SK-N-SH treated with all-trans-retinoic acid at 6 μM for 48 hours (cell line): ENCODE data around the gene EXOSC2.
A peak's percentile ranks its signal among the peaks of the same experiment; 100 is the strongest.

Experiments used
- ATAC-seq: fragments of 200-7000 bp; cut with Tn5 transposase; 3 replicates; pipeline ENCODE4 v1.9.1; 2020; ENCODE audit warnings: mild to moderate bottlenecking, moderate library complexity
- ARNTL ChIP-seq: fragments of 450-650 bp; formaldehyde crosslinking; IDR thresholded peaks from 2 replicates; pipeline ENCODE4 v1.5.0; 2020; ENCODE audit warnings: low read depth, mild to moderate bottlenecking, moderate library complexity, borderline replicate concordance
- BACH2 ChIP-seq: fragments of 250-450 bp; sonication (Bioruptor Pico); IDR thresholded peaks from 2 replicates; pipeline ENCODE4 v1.9.0; 2021; ENCODE audit warnings: mild to moderate bottlenecking, borderline replicate concordance
- CSDC2 ChIP-seq: fragments of 250-450 bp; sonication (Bioruptor Pico); IDR thresholded peaks from 2 replicates; pipeline ENCODE4 v1.5.0; 2020; ENCODE audit warnings: mild to moderate bottlenecking, moderate library complexity
- GLIS3 ChIP-seq: fragments of 250-450 bp; sonication (Bioruptor Pico); IDR thresholded peaks from 2 replicates; pipeline ENCODE4 v1.5.0; 2020; ENCODE audit warnings: mild to moderate bottlenecking, moderate library complexity
- ISL1 ChIP-seq: fragments of 250-450 bp; sonication (Bioruptor Pico); IDR thresholded peaks from 2 replicates; pipeline ENCODE4 v2.1.2; 2022; ENCODE audit warnings: mild to moderate bottlenecking, moderate library complexity
- OSR1 ChIP-seq: fragments of 250-450 bp; sonication (Bioruptor Pico); IDR thresholded peaks from 2 replicates; pipeline ENCODE4 v1.8.0; 2022; ENCODE audit warnings: moderate library complexity, mild to moderate bottlenecking, inconsistent platforms
- PATZ1 ChIP-seq: fragments of 250-450 bp; sonication (Bioruptor Pico); IDR thresholded peaks from 2 replicates; pipeline ENCODE4 v1.8.0; 2020; ENCODE audit warnings: mild to moderate bottlenecking, moderate library complexity, borderline replicate concordance
- POU6F1 ChIP-seq: fragments of 250-450 bp; sonication (Bioruptor Pico); IDR thresholded peaks from 2 replicates; pipeline ENCODE4 v1.8.0; 2021; ENCODE audit warnings: low read depth, mild to moderate bottlenecking, moderate library complexity, borderline replicate concordance
- PPARA ChIP-seq: fragments of 250-450 bp; sonication (Bioruptor Pico); IDR thresholded peaks from 2 replicates; pipeline ENCODE4 v1.5.0; 2020; ENCODE audit warnings: mild to moderate bottlenecking, borderline replicate concordance
- RARB ChIP-seq: fragments of 250-450 bp; sonication (Bioruptor Pico); IDR thresholded peaks from 2 replicates; pipeline ENCODE4 v1.8.0; 2021; ENCODE audit warnings: mild to moderate bottlenecking, moderate library complexity
- SNAI2 ChIP-seq: fragments of 250-450 bp; sonication (Bioruptor Pico); IDR thresholded peaks from 2 replicates; pipeline ENCODE4 v1.5.0; 2020; ENCODE audit warnings: mild to moderate bottlenecking, moderate library complexity
- TOX ChIP-seq: fragments of 250-450 bp; sonication (Bioruptor Pico); IDR thresholded peaks from 2 replicates; pipeline ENCODE4 v1.8.0; 2021; ENCODE audit warnings: mild to moderate bottlenecking, moderate library complexity, borderline replicate concordance
- ZC3H10 ChIP-seq: fragments of 250-450 bp; sonication (Bioruptor Pico); IDR thresholded peaks from 2 replicates; pipeline ENCODE4 v1.5.1; 2021; ENCODE audit warnings: mild to moderate bottlenecking, moderate library complexity
- ZNF565 ChIP-seq: fragments of 450-650 bp; formaldehyde crosslinking; conservative IDR thresholded peaks from 2 replicates; pipeline ENCODE4 v1.5.0; 2020; ENCODE audit warnings: low read depth, mild to moderate bottlenecking, moderate library complexity
- ZNF70 ChIP-seq: fragments of 450-650 bp; formaldehyde crosslinking; IDR thresholded peaks from 2 replicates; pipeline ENCODE4 v1.5.0; 2020; ENCODE audit warnings: mild to moderate bottlenecking, moderate library complexity
- ZNF8 ChIP-seq: fragments of 450-650 bp; formaldehyde crosslinking; IDR thresholded peaks from 2 replicates; pipeline ENCODE4 v1.5.0; 2020; ENCODE audit warnings: mild to moderate bottlenecking, moderate library complexity
- TF ChIP-seq, protein P1 (sequence below): fragments of 250-450 bp; sonication (Bioruptor Pico); IDR thresholded peaks from 2 replicates; pipeline ENCODE4 v1.5.0; 2020; ENCODE audit warnings: mild to moderate bottlenecking, moderate library complexity
- TF ChIP-seq, protein P2 (sequence below): fragments of 250-450 bp; sonication (Bioruptor Pico); IDR thresholded peaks from 2 replicates; pipeline ENCODE4 v1.5.1; 2021; ENCODE audit warnings: mild to moderate bottlenecking, moderate library complexity

The EXOSC2 gene

DNA sequence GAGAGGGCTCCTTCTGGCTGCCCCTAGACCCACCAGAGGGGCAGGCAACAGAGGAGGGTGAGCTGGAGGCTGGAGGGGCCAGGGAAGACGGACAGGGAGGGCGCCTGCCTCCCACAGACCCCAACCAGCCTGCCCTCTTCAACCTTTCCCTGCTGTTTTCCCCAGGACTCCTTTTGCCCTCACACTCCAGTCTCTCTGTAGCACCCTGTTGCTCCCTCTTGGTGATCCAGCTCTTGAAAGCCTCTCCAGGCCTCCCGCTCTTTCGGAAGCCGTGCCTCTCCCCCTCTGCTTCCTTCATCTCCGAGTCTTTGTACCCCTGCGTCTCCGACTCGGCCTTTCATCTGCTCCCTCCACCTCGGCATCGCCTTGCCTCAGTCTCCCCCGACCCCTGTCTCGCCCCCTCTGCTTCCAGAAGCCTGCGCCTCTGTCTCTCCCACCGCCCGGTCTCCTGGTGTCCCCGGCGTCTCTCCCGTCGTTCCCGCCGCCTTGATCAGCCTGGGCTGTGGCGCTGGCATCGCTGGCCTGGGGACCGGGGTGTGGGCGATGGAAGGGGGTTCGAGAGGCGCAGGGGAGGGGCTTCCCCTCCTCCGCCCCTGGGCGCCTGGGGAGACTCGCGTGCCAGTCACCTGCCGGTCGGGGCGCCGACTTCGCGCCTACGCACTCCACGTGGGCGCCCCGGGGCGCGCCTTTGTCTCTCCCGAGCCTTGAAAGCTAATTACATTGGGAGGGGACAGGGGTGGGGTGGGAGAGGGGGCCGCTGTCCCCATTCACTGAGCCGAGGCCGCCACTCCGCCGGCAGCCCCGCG, 34.5 kb upstream of the EXOSC2 start:
- TF ChIP-seq RARB (CRISPR knock-in tag) = no peak
- TF ChIP-seq, protein P1, sequence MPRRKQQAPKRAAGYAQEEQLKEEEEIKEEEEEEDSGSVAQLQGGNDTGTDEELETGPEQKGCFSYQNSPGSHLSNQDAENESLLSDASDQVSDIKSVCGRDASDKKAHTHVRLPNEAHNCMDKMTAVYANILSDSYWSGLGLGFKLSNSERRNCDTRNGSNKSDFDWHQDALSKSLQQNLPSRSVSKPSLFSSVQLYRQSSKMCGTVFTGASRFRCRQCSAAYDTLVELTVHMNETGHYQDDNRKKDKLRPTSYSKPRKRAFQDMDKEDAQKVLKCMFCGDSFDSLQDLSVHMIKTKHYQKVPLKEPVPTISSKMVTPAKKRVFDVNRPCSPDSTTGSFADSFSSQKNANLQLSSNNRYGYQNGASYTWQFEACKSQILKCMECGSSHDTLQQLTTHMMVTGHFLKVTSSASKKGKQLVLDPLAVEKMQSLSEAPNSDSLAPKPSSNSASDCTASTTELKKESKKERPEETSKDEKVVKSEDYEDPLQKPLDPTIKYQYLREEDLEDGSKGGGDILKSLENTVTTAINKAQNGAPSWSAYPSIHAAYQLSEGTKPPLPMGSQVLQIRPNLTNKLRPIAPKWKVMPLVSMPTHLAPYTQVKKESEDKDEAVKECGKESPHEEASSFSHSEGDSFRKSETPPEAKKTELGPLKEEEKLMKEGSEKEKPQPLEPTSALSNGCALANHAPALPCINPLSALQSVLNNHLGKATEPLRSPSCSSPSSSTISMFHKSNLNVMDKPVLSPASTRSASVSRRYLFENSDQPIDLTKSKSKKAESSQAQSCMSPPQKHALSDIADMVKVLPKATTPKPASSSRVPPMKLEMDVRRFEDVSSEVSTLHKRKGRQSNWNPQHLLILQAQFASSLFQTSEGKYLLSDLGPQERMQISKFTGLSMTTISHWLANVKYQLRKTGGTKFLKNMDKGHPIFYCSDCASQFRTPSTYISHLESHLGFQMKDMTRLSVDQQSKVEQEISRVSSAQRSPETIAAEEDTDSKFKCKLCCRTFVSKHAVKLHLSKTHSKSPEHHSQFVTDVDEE (CRISPR knock-in tag) = no peak
- no peak for TF ChIP-seq ZNF8
- TF ChIP-seq ARNTL (CRISPR knock-in tag) = no peak
- no peak for TF ChIP-seq PATZ1
- no peak for ATAC-seq

DNA sequence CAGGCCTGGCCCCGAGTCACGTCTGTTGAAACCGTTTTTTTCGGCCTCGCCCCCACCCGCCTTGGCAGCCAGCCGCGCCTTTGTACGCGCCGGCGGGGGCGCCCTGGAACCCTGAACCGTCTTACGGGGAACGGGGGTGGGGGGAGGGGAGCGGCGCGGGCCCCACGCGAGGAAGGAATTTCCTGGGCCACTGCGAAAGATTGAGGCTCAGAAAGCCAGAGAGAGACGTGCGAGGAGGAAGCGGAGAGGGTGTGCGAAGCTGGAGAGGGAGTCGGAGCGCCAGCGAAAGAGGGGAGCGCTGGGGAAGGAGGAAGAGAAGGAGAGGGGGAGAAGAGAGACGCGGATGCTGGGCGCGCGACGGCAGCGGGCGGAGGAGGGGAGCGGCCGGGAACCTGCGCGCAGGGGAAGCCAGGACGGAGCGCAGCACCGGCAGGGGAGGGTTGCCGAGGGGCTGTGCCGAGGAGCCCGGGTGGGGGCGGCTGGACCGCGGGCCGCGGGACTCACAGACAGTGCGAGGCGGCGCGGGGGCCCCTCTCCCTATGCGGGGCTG, 33.8 kb upstream of the EXOSC2 start:
- ATAC-seq = no peak
- TF ChIP-seq ISL1 (CRISPR knock-in tag) = no peak
- no peak for TF ChIP-seq GLIS3 (CRISPR knock-in tag)

DNA sequence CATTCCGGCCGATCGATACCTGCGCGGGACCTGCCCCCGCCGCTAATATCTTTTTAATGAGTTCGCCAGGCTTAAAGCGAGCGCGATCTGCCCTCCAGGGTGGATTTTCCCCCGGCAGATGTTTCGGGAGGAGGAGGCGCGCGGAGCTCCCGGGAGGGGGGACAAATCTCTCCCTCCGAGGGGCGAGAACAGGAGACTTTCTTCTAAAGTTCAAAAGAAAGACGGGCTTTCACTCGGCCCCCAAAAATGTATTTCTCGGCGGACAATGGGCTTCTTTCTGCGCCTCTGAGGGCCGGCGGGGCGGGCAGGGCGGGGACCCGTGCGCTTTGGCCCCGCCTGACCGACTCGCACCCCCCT, 33.3 kb upstream of the EXOSC2 start:
- no peak for ATAC-seq

GRCh38 chr9:130660683-130661450, 32.7 kb upstream of the EXOSC2 start:
- ATAC-seq = 0 out of 3 replicates have a peak, but pooled peaks have one; percentile 3
- TF ChIP-seq ZNF70 (CRISPR knock-in tag) = no peak
- TF ChIP-seq PPARA (CRISPR knock-in tag) = no peak
- no peak for TF ChIP-seq BACH2 (CRISPR knock-in tag)
- TF ChIP-seq ISL1 (CRISPR knock-in tag) = no peak
- no peak for TF ChIP-seq ZC3H10
- TF ChIP-seq ZNF8 = no peak
- no peak for TF ChIP-seq OSR1 (CRISPR knock-in tag)
- no peak for TF ChIP-seq RARB (CRISPR knock-in tag)
- no peak for TF ChIP-seq ZNF565 (CRISPR knock-in tag)
- TF ChIP-seq SNAI2 (CRISPR knock-in tag) = no peak
- TF ChIP-seq GLIS3 (CRISPR knock-in tag) = no peak
- TF ChIP-seq PATZ1 = no peak
- TF ChIP-seq, protein P2, sequence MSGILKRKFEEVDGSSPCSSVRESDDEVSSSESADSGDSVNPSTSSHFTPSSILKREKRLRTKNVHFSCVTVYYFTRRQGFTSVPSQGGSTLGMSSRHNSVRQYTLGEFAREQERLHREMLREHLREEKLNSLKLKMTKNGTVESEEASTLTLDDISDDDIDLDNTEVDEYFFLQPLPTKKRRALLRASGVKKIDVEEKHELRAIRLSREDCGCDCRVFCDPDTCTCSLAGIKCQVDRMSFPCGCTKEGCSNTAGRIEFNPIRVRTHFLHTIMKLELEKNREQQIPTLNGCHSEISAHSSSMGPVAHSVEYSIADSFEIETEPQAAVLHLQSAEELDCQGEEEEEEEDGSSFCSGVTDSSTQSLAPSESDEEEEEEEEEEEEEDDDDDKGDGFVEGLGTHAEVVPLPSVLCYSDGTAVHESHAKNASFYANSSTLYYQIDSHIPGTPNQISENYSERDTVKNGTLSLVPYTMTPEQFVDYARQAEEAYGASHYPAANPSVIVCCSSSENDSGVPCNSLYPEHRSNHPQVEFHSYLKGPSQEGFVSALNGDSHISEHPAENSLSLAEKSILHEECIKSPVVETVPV (CRISPR knock-in tag) = no peak
- TF ChIP-seq CSDC2 (CRISPR knock-in tag) = no peak

More for the DNA sequence above, 33.3 kb upstream of the EXOSC2 start:
- TF ChIP-seq PATZ1 = no peak
- TF ChIP-seq POU6F1 (CRISPR knock-in tag) = no peak
- TF ChIP-seq ISL1 (CRISPR knock-in tag) = no peak
- no peak for TF ChIP-seq TOX
- TF ChIP-seq, all 23 proteins: peak for 0
